Hepatocyte (in vitro differentiated cells): ENCODE data around the gene INPP4B.

ENCODE experiments used
- EZH2 ChIP-seq: fragments of 200-600 bp; sonication (generic); IDR thresholded peaks from 2 replicates; pipeline ENCODE4 v1.6.1; 2016; ENCODE audit warnings: antibody characterized with exemption, mild to moderate bottlenecking, borderline replicate concordance
- EZH2phosphoT487 ChIP-seq: fragments of 200-600 bp; sonication (generic); IDR thresholded peaks from one replicate; pipeline ENCODE4 v1.6.1; 2018; ENCODE audit warnings: antibody characterized with exemption, mild to moderate bottlenecking, low read depth, moderate library complexity; ENCODE audit not compliant: unreplicated experiment, severe bottlenecking
- TF ChIP-seq, protein P1 (sequence below): fragments of 200-600 bp; sonication (generic); IDR thresholded peaks from 2 replicates; pipeline ENCODE4 v1.5.1; 2016; ENCODE audit warnings: antibody characterized with exemption, mild to moderate bottlenecking; ENCODE audit not compliant: poor library complexity

- TF ChIP-seq, protein P1, sequence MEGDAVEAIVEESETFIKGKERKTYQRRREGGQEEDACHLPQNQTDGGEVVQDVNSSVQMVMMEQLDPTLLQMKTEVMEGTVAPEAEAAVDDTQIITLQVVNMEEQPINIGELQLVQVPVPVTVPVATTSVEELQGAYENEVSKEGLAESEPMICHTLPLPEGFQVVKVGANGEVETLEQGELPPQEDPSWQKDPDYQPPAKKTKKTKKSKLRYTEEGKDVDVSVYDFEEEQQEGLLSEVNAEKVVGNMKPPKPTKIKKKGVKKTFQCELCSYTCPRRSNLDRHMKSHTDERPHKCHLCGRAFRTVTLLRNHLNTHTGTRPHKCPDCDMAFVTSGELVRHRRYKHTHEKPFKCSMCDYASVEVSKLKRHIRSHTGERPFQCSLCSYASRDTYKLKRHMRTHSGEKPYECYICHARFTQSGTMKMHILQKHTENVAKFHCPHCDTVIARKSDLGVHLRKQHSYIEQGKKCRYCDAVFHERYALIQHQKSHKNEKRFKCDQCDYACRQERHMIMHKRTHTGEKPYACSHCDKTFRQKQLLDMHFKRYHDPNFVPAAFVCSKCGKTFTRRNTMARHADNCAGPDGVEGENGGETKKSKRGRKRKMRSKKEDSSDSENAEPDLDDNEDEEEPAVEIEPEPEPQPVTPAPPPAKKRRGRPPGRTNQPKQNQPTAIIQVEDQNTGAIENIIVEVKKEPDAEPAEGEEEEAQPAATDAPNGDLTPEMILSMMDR, result no peak
- TF ChIP-seq EZH2, result no peak
- no peak for TF ChIP-seq EZH2phosphoT487
These were observed 365.9 kb downstream of the INPP4B start for GRCh38 chr4:142480244-142480643.
